HG03571 (cell line): Measurements from ENCODE around the gene RASAL2.
"Not testable (repeated sequence)": the region's sequence is repeated elsewhere in the genome, so short reads cannot be mapped to it uniquely, and the experiment has no call there.

Experiments
- ATAC-seq: cut with Tn5 transposase; IDR thresholded peaks from one replicate; pipeline ENCODE4 v1.9.1; 2021; ENCODE audit not compliant: unreplicated experiment

Gene RASAL2

DNA sequence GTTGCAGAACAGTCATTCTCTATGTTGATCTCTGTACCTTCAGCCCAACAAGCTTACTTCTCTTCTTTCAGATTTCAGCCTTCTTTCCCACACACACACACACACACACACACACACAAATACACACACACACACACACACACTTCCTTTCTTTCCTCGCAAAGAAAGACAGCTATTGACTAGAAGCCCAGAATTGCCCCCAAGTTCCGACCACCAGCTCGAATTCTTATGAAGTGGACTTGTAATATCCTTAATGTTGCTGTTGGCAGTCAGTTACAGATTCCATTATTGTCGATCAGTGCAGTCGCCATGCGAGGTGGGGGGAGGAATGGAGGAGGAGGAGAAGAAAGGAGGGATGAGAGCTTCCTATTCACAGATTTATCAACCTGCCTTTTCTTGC is 277.3 kb downstream of the RASAL2 start:
- ATAC-seq, result no peak

DNA sequence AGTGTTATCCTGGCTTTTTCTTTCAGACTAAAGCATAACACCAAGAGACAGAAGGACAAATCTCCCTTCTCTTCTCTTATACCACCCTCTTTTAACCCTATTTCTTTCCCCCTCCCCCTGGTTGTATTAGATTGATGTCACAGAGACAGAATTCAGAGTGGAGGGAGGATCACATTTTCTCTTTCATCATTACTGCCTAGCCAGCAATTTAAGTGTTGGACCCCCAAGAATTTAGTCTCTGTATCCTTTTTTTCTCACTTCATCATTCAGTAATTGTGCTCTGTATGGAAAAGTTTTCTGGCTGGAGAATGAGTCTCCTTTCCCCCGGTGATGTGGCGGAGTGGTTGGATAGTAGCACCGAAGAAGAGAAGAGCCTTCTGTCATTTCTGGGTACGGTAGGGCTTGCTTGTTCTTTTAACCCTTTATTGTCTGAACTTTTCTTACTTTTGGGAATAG is 278.1 kb downstream of the RASAL2 start:
- ATAC-seq, result no peak

DNA sequence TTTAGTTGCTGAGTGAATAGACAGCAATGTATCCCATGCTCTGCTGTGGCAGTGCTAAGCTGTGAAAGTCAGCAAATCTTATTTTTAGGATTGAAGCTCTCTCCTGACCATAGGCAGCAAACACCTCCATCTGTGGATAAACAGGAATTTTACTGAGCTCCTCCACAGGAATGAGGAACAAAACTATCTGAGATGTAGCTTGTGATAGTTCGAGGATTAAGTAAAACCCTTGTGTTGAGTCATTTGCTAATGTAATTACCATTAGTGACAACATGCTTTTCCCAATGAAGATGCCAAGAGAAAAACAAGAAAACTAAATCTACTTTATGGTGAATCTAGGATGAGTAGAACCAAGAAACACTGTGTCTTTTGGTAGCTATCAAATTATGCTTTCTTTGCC is 280.1 kb downstream of the RASAL2 start:
- ATAC-seq, result no peak

DNA sequence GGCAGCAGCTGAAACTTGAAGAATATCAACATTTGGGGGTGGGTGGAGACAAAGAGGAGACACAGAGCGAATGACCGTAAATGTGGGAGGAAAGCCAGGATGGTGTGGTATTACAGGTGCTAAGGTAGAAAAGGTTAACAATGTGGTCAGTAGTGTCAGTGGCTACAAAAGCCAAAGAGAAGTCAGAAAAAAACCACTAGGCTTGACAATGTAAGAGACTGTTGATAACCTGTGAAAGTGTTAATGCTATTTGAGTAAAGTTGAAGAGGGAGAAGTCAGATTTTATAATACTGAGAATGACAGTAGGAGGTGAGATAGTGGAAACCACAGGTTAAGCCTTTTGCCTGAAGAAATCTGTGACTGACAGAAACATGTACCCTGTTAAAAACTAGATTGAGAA is 282.1 kb downstream of the RASAL2 start:
- no peak for ATAC-seq

DNA sequence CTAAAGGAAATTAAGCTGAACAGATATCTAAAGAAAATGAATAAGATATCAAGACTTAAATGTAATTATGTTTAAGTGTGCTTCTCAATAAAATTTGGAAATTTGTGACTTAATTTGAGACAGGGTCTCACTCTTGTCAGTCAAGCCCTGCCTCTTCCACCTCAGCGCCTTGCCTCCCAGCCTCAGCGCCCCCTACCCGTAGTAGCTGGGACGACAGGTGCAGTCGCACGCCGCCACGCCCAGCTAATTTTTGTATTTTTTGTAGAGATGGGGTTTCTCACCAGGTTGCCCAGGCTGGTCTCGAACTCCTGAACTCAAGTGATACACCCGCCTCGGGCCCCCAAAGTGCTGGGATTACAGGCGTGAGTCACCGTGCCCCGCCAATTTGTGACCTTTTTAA is 285.9 kb downstream of the RASAL2 start:
- no peak for ATAC-seq

DNA sequence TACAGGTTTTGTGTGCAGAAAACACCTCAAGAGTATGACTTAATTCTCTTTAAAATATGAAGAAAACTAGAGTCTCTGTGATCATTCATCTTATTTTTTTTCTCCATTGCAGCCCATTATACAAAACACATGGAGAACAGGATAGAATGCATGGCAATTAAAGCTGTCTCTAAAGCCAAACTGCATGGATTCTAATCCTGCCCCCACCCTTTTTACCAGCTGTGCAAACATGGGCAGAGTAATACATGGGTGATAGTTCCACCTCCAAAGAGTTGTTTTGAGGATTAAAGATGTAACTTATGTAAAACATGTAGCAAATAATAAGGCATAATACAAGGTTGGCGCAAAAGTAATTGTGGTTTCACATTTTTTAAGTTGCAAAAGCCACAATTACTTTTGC is 288.5 kb downstream of the RASAL2 start:
- no peak for ATAC-seq

DNA sequence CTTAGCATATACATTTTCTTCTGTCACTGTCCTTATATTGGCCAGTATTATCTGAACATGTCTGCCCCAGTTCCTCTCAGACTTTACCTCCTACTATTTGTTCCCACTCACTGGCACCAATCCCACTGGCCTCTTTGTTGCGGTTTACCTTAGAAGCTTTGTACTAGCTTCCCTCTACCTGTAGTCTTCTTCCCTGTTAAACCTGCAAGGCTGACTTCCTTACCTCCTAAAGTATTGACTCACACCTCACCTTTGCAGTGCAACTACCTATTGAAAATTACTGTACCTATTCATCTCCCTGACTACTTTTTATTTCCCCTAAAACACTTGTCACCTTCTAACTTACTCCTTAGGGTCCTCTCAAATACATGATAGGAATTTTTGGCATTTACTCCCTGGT is 291.8 kb downstream of the RASAL2 start:
- ATAC-seq, result no peak

DNA sequence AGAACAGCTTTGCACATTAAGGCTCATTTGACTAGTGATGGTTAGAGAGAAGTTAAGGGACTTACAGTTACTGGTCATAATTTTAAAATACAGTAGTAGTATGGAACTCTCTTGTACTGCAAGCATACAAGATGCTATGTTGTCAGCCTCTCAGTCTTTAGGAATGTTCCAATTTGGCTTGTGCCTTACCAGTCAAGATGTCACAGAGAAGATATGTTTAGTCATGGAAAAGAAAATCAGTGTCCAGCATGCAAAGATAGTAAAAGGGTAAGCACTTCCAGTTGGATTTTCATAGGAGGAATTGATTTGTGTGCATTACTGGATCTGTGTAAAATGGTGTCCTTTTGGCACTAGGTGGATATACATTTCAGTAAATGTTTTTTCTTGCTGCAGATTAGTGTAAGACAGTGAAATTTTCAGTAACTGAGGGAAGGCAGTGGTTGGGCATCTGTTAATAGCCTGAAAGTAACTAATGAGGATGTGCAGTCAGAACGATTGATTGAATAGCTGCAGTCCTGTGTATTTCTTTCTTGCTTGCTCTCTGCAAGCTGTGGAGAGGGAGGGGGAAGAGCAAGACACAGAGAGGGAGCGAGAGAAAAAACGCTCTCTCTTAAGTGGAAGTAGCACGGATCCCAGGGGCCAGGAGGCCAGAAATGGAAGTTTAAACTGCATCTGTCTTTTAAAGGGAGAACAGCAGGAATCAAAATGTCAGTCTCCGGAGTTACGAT is 294.7 kb downstream of the RASAL2 start:
- ATAC-seq, result no peak

DNA sequence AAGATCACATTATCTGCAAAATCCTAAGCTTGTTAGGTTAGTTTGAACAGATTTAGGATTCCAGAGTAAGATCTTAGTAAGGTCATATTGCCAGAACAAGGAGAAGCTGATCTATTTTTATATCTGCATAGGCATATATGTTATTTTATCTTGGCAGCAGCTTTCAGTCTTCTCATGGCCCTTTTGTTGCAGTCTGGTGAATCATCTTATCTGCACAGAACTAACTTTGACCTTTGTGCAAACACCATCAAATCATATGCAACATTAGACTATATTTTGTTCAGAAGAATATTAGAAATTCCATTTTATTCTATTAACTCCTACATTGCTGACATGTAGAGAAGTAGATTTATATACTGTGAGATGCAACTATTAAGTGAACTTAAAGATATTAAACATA is 295.5 kb downstream of the RASAL2 start:
- ATAC-seq, result no peak

DNA sequence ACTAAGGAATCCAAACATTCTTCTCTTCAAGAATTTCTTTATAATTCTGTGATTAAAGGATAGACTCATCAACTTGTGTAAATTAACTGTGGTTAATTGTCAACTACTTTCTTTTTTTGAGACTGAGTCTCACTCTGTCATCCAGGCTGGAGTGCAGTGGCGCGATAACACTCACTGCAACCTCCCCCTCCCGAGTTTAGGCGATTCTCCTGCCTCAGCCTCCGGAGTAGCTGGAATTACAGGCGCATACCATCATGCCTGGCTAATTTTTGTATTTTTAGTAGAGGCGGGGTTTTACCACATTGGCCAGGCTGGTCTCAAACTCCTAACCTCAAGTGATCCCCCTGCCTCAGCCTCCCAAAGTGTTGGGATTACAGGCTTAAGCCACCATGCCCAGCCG is 296.4 kb downstream of the RASAL2 start:
- not testable (repeated sequence) for ATAC-seq

DNA sequence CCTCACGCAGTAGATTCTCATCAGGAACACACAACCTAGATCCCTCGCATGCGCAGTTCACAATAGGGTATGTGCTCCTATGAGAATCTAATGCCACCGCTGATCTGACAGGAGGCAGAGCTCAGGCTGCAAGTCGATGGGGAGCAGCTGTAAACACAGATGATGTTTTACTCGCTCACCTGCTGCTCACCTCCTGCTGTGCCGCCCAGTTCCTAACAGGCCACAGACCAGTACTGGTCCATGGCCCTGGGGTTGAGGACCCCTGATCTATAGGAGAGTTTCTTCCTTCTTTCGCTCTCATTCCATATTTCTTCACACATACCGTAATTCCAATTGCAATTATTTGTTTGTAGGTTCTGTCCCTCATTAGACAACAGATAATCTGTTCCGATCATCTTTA is 299.5 kb downstream of the RASAL2 start:
- ATAC-seq, result no peak

DNA sequence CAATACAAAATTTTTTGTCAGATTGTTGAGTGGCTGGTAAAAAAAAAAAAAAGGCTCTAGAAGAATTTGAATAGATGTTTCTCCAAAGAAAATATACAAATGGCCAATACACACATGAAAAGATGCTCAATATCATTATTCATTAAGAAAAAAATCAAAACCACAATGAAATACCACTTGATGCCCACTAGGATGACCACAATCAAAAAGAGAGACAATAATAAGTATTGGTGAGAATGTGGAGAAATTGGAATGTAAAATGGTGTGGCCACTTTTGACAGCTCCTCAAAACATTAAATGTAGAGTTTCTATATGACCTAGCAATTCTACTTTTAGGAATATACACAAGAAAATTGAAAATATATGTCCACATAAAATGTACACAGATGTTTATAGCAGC is 302.9 kb downstream of the RASAL2 start:
- ATAC-seq, result no peak

DNA sequence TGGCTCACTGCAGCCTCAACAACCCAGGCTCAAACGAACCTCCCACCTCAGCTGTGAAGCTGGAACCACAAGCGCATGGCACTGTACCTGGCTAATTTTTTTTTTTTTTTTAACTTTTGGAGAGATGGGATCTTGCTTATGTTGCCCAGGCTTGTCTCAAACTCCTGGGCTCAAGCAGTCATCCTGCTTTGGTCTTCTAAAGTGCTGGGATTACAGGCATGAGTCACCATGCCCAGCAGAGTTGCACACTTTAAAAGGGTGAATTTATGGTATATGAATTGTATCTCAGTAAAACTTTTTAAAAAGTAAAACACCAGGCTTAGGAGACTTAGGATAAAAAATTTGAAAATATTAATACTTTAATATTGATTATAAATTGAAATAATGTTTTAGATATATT is 303.8 kb downstream of the RASAL2 start:
- ATAC-seq, result no peak

DNA sequence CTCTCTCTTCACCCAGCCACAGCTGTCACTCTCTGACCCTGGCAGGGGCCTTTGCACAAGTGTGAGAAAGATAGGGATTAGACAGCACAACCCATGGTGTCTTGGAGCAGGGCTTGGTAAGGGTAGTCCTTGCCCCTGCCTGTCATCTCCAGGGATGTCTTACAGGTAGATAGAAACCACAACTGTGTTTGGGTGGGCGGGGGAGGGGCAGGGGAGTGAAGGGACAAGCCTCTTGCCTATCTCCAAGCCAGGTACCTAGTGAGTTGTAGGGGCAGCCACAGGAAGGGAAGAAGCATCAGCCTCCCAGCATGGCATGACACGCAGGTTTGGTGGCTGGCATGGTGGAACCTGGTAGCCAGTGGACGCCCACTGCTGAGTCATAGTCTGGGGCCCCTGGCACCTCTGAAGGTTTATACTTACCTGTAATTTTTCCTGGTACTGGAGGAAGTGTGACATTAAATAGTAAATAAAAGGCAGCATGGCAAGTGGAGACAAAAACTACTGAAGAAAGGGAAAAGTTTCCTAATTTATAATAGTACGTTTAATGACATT is 305.3 kb downstream of the RASAL2 start:
- ATAC-seq, result no peak

DNA sequence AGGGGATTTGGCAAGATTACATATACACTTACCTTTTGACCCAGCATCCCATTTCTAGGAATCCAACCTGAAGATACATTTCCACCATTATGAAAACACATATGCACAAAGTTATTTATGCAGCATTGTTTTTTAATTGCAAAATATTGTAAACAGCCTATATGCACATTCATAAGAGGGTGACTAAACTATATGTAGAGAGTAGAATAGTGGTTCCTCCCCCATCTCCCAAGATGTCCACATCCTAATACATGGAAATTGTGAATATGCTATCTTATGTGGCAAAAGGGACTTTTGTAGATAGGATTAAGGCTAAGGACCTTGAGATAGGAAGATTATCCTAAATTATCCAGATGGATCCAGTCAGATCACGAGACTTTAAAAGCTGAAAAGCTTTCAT is 311.2 kb downstream of the RASAL2 start:
- no peak for ATAC-seq

DNA sequence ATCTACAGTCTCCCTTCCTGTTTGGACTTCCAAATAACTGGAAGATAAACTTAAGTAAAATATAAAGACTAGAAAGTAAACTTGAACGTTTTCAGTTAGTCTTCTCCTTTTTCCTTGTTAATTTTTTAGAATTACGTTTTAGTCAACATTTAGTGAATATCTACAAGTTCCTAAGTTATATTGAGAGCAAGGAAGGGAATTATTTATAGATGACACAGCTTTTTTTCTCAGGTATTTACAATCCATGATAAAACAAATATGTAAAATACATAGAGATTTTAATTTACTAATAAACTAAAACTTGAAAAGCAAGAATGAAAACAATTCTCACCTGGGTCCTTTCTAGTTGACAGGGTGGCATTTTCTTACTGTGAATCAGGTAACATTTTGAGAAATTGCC is 313.3 kb downstream of the RASAL2 start:
- no peak for ATAC-seq

DNA sequence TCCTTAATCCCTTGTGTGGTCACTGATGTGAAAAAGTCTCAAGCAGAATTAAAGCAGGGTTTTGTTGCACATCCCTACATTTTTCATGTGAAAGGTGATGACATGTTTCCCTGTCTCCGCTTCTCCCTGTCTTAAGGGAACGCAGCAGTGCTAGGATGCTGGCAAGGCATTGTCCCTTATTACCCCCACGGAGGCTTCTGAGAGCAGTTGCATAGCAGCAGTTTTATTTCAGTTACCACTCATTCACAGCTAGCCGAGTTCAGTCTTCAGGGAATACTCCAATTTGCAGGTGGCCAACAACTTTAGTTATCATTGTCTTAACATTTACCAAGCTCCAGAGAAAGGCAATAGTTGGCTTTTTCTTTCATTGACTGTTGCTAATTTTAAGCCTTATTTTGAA is 313.8 kb downstream of the RASAL2 start:
- no peak for ATAC-seq

DNA sequence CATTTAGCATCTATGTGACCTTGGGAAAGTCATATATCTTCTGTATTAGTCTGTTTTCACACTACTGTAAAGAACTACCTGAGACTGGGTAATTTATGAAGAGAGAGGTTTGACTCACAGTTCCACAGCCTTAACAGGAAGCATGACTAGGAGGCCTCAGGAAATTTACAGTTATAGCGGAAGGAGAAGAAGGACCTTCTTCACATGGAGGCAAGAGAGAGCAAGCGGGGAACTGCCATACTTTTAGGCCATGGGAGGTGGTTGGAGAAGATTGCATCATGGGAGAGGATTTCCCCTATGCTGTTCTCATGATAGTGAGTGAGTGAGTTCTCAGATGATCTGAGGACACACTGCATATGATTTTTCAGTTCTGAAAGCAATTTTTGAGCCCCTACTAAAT is 315.0 kb downstream of the RASAL2 start:
- no peak for ATAC-seq

DNA sequence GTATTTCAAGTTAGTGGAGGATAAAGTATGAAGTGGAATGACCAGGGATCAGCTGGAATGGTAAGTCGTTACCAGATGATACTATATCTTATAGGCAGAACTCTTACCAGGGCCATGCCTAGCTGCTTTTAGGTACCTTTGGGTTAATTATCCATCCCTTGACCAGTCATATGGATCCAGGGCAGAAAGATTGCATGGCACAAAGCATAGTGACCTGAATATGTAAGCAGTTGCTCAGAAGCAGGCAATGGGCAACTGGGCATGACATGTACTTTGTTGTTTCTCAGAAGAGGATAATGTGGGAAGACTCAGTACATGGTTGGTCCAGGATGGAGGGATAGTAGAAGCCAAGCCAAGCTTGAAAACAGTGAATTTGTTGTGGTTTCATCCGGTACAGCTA is 315.6 kb downstream of the RASAL2 start:
- no peak for ATAC-seq

DNA sequence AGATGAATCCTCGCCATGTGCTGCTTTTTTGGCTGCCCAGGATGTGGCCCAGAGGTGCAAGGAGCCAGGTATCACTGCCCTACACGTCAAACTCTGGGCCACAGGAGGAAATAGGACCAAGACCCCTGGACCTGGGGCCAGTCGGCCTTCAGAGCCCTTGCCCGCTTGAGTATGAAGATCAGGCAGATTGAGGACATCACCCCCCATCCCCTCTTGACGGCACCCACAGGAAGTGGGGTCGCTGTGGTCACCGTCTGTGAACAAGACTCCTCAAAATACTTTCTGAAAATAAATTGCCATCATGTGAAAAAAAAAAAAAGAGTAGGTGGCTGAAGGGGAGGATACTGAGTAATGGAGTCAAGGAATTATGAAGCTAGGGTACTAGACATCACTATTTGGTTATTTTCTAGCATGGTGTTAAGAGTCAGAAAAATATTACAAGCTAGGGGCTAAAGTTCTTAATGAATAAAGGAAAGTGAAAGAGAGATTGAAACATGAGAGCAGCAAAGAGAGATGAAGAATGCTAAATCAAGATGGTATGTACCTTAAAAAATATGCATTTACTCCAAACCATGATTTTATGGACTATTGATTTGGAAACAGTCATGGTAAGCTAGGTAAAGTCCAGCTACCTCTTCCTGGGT is 318.0 kb downstream of the RASAL2 start:
- peak; percentile 59 for ATAC-seq

DNA sequence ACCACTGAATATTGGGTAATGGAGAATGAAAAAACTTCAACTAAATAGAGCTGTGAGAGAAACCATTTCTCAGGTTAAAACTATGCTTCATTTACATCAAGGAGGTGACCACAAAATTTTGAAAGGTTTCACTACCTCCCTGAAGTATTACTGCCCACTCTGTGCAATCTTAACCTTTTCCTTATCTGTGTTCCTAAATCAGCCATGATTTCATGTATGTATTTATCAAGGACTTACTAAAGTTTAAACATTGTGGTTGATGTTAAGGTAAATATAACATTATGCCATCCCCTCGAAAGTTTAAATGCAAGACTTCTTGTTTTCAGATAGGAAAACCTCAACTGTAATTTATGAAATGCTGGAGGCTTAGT is 318.5 kb downstream of the RASAL2 start:
- ATAC-seq, result peak; percentile 87

DNA sequence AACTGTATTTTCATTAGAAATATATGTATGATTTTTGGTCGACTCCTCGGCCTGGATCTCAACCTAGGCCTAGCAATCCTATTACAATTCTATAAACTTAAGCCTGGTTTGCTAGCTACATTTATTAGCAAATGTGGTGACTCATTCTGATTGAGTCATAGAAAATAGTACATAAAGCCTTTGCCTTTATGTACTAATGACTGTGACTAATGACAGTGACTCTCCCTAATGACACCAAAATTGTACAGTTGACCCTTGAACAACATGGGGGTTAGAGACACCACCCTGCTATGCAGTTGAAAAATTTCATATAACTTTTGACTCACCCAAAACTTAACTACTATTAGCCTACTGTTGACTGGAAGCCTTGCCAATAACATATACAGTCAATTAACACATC is 324.0 kb downstream of the RASAL2 start:
- ATAC-seq, result no peak
